NCI-H2107 treated with DMSO at 0.1 percent for 48 hours (cell line): ENCODE measurements around the gene SNRK.

Experiments used
- DNase-seq: peaks from one replicate; lab custom pipeline; 2025; ENCODE audit not compliant: unreplicated experiment; lab: John Stamatoyannopoulos, UW

SNRK gene

DNA sequence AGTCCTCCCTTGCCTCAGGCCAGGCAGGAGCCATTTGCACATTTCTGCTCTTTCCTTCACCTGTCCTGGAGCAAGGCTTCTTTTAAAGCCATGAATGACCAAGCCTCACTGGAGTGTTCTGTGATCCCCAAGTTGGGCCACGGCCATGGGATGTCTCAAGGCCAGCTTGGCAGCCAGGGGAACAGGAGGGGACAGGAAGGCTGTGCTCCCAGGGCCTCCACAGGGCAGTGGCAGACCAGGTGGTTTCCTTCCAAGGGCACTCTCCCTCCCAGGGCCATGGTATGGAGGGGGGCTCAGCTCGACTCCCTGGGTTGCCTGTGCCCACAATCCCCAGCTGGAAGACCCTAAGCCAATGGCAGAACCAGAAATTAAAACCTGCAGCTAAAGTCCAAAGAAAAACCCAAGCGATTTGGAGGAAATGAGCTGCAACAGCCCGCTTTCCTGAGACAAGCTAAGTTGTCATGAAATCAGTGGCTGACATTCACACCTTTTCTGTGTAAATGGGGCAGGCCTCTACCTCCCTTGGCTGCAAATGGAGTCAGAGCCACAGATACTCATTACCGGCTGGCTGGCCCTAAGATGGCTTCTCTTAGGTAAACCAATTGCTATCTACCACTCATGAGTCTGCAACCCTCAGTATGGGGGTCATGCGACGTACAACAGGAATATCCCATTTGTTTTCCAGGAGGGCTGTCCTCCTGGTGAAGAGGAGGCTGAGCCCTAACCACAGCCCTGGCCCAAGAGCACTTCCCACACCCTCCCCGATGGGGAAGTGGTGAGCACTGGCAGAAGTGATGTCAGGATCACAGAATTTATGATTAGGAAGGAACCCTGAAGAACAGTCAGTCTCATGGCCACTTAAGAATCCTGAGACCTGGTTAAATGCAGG lies 83.3 kb downstream of the SNRK start:
- DNase-seq: no peak

DNA sequence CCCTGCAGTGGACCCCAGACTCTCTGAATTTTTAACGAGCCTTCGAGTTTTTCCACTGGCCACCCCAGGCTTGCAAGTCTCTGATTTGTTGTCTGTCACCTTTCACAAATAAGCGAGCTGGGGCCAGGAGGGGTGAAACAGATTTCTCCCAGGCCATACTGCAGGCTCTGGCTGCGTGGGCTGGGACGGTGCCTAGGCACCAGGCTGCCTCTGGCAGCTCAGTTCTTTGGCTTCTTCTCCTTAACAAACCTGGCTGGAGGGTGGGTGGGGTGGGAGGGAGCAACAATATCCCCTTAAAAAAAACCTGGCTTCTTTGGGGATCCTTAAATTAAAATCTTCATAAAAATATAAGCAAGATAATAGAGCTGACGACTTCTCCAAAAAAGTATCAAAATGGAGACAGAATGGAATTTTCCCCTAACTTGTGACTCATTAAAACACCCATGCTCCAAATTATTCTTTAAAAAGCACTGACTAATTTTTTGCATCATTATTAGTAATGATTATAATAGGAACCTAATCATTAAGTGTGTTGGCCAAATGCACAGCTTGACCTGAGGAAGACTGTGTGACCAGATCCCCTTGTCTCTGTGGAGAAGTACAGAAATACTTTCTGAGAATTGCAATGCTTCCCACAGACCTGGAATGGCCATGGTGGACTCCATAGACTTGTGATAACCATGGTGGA lies 84.1 kb downstream of the SNRK start:
- no peak for DNase-seq

DNA sequence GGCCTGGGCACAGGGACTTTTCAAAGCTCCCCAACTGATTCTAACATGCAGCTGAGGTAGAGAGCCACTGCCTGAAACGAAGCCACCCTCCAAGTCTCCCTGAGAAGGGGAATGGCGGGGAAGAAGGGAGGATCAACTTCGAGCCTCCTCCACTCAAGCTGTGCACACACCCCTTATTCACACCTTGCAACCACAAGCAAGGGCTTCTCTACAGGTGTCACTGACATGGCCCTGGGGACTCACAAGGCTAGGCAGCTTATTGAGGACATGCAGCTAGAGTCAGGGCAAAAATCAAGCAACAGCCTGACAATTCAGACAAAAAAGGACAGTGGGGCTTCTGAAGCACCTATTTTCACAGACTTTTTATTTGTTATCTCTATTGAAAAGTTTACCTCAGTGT lies 85.2 kb downstream of the SNRK start:
- DNase-seq: no peak

- DNase-seq: no peak
Measured at GRCh38 chr3:43372007-43372740, 85.8 kb downstream of the SNRK start.

GRCh38 chr3:43372809-43373559 lies 86.6 kb downstream of the SNRK start:
- no peak for DNase-seq

DNA sequence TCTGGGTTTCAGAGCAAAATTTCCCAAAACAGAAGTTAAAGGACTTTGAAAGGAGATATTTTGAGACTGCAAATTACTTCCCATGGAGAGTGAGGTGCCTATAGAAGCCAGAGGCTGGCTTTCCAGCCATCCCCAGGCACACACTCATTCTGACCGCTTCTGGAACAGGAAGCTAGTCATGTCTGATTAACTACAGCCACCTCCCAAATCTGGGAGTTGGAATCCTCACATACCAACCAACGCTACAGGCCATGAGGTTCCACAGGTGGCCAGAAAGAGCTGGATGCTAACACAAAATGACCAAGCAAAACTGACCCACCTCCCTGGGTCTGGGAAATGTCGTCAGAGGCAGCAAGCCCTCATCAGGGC lies 87.2 kb downstream of the SNRK start:
- no peak for DNase-seq

GRCh38 chr3:43378066-43378935 lies 92.0 kb downstream of the SNRK start:
- DNase-seq: peak; percentile 0

- no peak for DNase-seq
Measured at GRCh38 chr3:43379343-43379742, 93.0 kb downstream of the SNRK start.

GRCh38 chr3:43388175-43388574 lies 101.8 kb downstream of the SNRK start:
- no peak for DNase-seq

- DNase-seq: no peak
Measured at GRCh38 chr3:43388915-43389314, 102.6 kb downstream of the SNRK start.

GRCh38 chr3:43389388-43390254 lies 103.3 kb downstream of the SNRK start:
- no peak for DNase-seq

GRCh38 chr3:43390255-43390588 lies 103.9 kb downstream of the SNRK start:
- no peak for DNase-seq

DNA sequence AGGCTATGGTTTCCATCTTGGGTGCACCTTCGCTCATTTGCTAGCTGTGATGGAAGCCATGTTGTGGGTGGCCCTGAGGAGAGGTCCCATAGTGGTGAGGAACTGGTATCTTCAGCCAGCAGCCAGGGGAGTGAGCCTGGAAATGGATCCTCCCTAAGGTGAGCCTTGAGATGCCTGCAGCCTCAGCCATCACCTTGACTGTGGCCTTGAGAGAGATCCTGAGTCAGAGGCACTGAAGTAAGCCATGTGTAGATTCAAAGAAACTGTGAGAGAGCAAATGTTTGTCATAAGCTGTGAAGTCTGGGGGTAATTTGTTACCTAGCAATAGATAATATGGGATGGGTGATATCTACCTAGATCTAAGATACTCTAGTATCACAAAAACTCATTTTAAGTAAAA lies 105.3 kb downstream of the SNRK start:
- DNase-seq: no peak

DNA sequence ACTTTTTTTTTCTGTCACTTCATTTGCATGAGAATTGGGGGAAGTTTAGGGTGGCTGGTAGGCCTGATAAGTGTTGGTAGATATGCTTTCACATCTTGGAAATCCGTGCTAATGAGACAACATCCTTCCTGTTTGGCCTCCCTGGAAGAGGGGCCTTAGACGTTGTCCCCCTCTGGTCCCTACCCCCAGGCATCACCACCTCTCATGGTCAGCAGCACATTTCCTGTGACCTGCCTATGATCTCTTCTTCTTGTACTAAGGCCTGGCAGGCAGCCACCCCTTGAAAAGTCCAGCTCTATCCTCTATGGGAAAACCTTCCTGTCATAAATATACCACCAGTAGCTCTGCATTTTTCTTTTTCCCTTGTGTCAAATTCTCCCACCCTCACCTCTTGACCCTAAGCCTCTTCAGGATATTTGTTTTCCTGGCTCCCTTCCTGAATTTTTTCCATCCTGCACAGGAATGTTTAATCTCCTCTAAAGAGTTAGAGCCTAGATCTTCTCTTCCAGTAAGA lies 107.8 kb downstream of the SNRK start:
- DNase-seq: no peak

GRCh38 chr3:43399034-43399433 lies 112.7 kb downstream of the SNRK start:
- no peak for DNase-seq

- DNase-seq: no peak
Measured at GRCh38 chr3:43400167-43400566, 113.8 kb downstream of the SNRK start.
